GM18520 (cell line): Measurements from ENCODE around the gene TESMIN.

Experiments used
- ATAC-seq: cut with Tn5 transposase; IDR thresholded peaks from one replicate; pipeline ENCODE4 v1.9.1; 2021; ENCODE audit not compliant: unreplicated experiment

The TESMIN gene

GRCh38 chr11:68763181-68763721 lies 11.9 kb upstream of the TESMIN start:
- no peak for ATAC-seq

DNA sequence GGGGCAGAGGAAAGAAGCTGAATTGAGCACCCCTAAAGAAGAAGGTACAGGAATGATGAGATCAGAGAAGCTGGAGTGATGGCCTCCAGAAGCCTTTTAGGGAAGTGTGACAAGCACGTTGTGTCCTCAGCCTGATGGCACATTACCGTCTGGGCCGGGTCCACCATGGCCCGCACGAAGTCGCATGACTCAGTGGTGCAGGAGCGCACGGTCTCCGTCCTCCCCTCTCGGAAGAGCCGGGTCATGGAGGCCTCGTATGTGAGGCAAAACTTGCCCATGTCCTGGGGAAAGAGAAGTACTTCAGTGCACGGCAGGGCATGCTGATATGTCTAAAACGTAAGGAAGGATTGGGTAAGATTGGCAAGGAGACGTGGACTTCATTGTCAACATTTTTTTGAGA lies 11.2 kb upstream of the TESMIN start:
- ATAC-seq = no peak

DNA sequence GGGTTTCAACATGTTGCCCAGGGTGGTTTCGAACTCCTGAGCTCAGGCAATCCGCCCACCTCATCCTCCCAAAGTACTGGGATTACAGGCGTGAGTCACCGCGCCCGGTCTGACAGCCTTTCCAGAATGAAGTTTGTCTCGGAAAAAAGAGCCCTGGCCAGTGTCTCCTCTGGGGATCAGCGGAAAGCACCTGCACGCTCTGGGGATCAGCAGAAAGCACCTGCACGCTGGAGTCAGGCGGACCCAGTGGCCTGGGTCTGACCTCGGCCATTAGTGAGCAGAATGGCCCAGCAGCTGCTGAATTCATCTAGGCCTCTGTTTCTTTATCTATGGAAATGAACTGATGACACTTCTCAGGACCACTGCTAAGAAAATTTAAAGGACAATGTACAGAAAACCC lies 10.5 kb upstream of the TESMIN start:
- no peak for ATAC-seq

- no peak for ATAC-seq
Measured at GRCh38 chr11:68759991-68760390, 8.7 kb upstream of the TESMIN start.

DNA sequence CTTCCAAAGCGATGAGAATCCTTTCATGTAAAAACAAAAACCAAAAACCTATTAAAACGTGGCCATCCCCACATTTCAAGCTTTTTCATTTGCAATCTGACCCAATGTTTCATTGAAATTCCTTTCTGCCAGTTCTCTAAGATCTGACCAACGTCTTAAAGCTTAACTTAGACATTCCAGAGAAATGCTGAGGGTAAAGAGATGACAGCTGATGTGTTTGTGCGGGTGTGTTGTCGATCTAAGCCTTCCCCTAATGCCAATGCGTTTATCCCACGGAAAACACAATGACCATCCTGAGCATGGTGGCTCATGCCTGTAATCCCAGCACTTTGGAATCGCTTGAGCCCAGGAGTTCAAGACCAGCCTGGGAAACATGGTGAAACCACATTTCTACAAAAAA lies 6.4 kb upstream of the TESMIN start:
- no peak for ATAC-seq

DNA sequence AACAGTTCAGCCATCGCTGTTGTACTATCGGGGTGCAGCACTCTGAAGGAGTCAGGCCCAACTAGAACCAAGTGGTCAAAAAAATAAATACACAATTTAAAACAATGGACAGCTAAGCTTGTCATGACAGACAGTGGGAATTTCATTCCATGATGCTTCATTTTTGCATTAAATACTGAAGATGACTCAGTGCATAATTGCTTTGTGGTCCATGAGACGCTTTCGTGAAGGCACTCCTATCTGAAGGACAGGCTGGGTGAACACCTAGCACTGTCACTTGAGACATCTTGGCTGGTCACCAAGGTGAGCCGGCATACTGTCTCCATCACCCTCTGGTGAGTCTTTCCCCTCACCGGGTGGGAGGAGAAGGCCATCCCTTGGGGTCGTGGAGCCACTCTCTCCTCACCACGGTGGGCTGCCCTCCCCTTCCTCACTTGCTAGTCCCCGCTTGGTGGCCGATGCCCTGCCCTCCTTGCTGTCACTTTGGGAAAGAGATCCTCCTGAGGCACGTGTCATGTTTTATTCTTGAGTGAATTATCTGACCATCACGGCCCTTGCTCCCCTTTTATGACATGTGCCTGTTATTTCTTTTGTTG lies 4.9 kb upstream of the TESMIN start:
- ATAC-seq = no peak

DNA sequence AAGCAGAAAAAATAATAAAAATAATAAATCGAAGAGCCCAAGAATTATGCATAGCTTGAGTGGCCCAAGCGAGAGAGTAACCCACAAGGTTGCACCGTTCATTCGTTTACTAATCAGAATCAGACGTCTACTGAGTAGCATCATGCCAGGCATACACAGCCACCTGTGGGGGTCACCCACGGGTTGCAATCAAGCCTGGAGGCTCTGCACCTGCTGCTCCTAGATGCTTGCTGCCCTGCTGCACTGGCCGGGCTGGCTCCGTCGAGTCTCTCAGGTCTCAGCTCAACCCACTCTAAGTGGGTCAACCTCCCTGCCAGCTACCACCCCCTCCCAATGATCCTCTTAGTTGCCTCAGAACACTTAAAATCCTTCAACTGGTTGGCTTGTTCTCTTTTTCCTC lies 2.0 kb upstream of the TESMIN start:
- ATAC-seq = no peak

- no peak for ATAC-seq
Measured at GRCh38 chr11:68751004-68751325, 355 bp downstream of the TESMIN start.

DNA sequence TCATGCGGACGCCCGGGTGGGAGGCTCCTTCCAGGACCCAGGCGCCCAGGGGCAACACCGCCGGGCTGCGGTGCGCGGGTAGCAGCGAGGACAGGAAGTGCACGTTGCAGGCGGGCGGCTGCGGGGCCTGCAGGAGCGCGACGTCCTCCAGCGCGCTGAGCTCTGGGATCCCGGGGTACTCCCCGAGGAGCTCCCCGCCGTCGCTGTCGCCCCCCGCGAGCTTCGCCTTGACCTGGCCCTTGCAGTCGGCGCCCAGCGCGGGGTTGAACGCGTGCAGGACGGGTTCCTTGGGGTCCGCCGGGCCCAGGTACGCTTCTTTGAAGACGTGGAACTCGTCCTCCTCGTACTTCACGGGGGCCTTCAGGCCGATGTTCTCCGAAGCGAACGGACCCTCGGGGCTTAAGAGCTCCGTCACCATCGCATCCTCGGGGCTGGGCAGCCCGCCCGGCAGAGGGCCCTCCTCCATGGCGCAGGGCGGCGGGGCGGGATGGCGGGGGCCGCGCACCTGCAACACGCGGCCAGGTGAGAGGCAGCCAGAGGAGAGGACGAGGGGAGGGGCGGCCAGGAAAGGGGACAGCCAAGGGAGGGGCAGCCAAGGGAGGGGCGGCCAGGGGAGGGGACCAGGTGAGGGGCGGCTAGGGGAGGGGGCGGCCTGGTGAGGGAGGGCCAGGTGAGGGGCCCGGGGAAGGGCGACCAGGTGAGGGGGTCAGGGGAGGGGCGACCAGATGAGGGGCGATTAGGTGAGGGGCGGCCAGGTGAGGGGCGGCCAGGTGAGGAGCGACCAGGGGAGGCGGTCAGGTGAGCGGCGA lies 921 bp downstream of the TESMIN start:
- no peak for ATAC-seq

GRCh38 chr11:68749229-68750123 lies 1.8 kb downstream of the TESMIN start:
- ATAC-seq = no peak

DNA sequence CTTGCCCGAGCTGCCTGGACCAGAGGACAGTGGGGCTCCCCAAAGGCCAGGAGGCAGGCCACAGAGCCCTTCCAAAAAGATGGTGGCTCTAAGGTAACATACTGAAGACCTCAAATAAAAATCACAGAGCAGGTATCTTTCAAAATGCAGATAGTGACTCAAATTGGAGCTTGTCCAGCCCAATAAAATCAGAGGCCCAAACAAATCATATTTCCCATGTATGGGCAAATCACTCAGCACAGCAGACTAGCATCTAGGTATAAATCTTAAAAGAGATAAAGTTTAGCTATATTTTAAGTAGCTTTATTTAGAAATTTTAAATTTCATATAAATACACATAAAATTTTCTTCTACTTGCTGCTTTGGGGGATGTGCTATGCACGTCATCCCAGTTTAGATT lies 3.3 kb downstream of the TESMIN start:
- ATAC-seq = no peak

GRCh38 chr11:68743539-68743938 lies 7.8 kb downstream of the TESMIN start:
- no peak for ATAC-seq

GRCh38 chr11:68741463-68741862 lies 9.9 kb downstream of the TESMIN start:
- ATAC-seq = no peak

DNA sequence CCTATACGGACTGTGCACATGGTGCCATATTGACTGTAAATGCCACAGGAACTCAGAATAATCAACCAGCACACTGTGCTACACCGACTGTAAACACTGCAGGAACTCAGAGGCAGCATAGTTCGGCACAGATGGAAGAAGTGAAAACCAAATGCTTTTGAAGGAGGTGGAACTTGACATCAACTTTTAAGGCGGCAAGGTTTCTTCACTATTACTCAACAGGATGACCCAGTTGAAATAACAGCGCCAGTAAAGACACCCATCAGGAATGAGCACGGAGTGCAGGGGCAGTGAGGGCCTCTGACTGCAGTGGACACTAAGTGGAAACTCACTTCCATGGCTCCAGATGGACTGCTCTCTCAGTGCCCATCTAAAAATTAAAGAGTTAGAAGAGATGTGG lies 15.7 kb downstream of the TESMIN start:
- no peak for ATAC-seq

GRCh38 chr11:68735125-68735524 lies 16.2 kb downstream of the TESMIN start:
- no peak for ATAC-seq

DNA sequence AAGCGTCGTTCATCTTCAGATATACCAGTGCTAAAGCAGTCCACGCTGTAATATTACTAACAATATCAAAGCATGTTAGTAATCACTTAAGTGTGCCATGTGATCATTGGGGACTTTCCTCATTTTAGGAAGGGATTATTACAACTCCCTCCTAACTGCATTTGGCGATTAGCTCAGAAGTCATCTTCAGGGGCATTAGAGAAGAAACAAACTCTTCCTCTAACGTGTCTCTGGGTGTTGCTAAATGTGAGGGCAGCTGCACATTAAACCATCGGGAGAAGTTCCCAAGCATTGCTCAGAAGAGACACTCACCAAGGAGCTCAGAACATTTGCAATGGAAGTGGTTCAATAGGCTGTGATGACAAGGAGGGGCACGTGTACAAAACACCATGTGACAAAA lies 17.2 kb downstream of the TESMIN start:
- ATAC-seq = no peak

DNA sequence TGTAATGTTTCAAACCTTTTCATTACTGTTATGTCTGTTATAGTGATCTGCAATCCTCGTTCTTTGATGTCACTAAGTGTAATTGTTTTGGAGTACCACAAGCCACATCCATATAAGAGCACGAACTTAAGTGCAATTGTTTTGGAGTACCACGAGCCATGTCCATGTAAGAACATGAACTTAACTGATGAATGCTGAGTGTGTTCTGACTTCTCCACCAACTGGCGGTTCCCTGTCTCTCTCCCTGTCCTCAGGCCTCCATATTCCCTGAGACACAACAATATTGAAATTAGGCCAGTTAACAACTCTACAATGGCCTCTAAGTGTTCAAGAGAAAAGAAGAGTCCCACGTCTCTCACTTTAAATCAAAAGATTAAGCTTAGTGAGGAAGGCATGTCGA lies 23.5 kb downstream of the TESMIN start:
- ATAC-seq = no peak

DNA sequence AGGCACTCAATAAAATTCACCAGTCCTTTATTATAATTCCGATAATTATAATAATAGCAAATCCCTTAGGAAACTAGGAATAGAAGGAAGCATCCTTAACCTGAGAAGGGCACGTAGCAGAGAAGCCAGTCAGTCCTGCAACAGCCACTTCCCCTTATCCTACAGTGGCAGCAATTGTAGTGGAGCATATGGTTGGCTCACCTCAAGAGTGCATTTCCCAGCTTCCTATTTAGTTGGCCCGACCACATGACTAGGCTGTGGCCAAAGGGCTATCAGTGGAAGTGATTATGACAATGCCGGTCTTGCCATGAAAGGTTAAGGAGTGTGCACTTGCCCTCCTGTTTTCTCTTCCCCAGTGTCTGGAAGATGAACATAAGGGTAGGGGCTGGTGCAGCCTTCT lies 27.0 kb downstream of the TESMIN start:
- ATAC-seq = no peak

DNA sequence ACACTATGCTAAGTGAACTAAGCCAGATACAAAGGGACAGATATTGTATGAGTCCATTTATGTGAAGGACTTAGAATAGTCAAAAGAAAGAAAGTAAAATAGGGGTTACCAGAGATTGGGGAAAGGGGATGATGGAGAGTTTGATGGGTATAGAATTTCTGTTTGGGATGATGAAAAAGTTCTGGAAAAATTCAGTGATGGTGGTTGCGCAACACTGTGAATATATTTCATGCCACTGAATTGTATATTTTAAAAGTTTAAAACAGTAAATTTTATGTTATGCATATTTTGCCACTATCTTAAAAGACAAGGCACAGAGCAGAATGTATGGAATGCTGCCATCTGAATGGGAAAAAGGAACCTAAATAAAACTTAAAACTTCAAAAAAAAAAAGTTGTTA lies 29.2 kb downstream of the TESMIN start:
- ATAC-seq = no peak

DNA sequence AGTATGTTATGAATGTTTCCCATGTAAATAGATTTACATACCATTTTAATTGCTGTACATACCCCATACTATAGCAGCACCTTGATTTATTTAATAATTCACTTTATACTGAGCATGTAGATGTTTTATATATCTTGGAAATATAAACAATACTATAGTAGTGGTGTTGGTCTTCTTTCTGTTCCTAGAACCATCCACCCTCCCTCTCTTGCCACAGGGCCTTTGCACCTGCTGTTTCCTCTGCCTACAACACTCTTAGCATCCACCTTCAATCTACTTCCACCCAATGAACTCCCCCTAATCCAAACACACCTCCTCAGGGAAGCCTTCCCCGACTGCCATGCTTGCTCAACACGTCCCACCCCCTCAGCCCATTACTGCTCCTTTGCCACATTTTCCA lies 30.2 kb downstream of the TESMIN start:
- ATAC-seq = no peak

GRCh38 chr11:68715456-68716122 lies 35.7 kb downstream of the TESMIN start:
- no peak for ATAC-seq
